H1 (cell line): ENCODE results near the gene ZNF423. TPM values are rescaled to one million over a fixed set of nuclear protein-coding genes. Genes with fewer than 3 reads are reported as not detected.

ENCODE experiments used
- CTCF ChIA-PET: fragments of 300-600 bp; sonication (Branson Sonifier 250); formaldehyde crosslinking; loops from one replicate; lab custom pipeline; 2021; ENCODE audit not compliant: partially characterized antibody; lab: Charles Lee
- POLR2A ChIA-PET: fragments of 300-600 bp; sonication (Branson Sonifier 250); formaldehyde crosslinking; loops from one replicate; lab custom pipeline; 2021; ENCODE audit warnings: inconsistent platforms; ENCODE audit not compliant: partially characterized antibody; lab: Charles Lee
- DNase-seq, 2 experiments: peaks; one replicate each; pipeline versions ENCODE4 v3.0.0 to v3.0.0-alpha.2; 2010 to 2022; ENCODE audit warnings: low spot score in 2 of 2, low read depth in 1 of 2, mixed read lengths in 1 of 2
- FAIRE-seq: peaks from 2 replicates; lab custom pipeline; 2011; peaks lifted over from hg19 to GRCh38; lab: Jason Lieb, UNC
- H2AFZ ChIP-seq: 2 replicates; pipeline ENCODE4 v1.8.1; 2012; ENCODE audit warnings: low read length, inconsistent platforms
- H2AK5ac ChIP-seq: 2 replicates; pipeline ENCODE4 v1.6.1; 2013; ENCODE audit warnings: low read depth, low read length
- H2BK120ac ChIP-seq: replicated peaks from 2 replicates; pipeline ENCODE3; 2013; ENCODE audit warnings: low read depth, low read length, inconsistent platforms
- H2BK12ac ChIP-seq: 2 replicates; pipeline ENCODE4 v1.6.1; 2013; ENCODE audit warnings: low read depth, low read length
- H2BK15ac ChIP-seq: 2 replicates; pipeline ENCODE4 v1.6.1; 2013; ENCODE audit warnings: low read length
- H2BK20ac ChIP-seq: 2 replicates; pipeline ENCODE4 v1.6.1; 2013; ENCODE audit warnings: low read length
- H2BK5ac ChIP-seq: 2 replicates; pipeline ENCODE4 v1.6.1; 2013; ENCODE audit warnings: low read depth, low read length
- H3K14ac ChIP-seq: 2 replicates; pipeline ENCODE4 v1.6.1; 2013; ENCODE audit warnings: inconsistent platforms; ENCODE audit not compliant: insufficient read length
- H3K18ac ChIP-seq: 2 replicates; pipeline ENCODE4 v1.6.1; 2013; ENCODE audit warnings: low read length; ENCODE audit errors: extremely low read depth
- H3K23ac ChIP-seq: 2 replicates; pipeline ENCODE4 v1.6.1; 2013; ENCODE audit warnings: inconsistent platforms; ENCODE audit not compliant: insufficient read length
- H3K23me2 ChIP-seq: 2 replicates; pipeline ENCODE4 v1.6.1; 2013; ENCODE audit warnings: low read depth, low read length
- H3K27ac ChIP-seq: 2 replicates; pipeline ENCODE4 v1.6.1; 2011; ENCODE audit warnings: low read depth, low read length, inconsistent platforms
- H3K27me3 ChIP-seq, 4 experiments: replicated peaks in 1 of 4; 1 replicate in 1 of 4; 2 replicates in 3 of 4; pipeline versions ENCODE4 v1.6.1 to v1.8.1; 2011 to 2013; ENCODE audit warnings: low read length in 3 of 4, mild to moderate bottlenecking in 3 of 4, inconsistent platforms in 2 of 4, mixed read lengths in 2 of 4, moderate library complexity in 1 of 4; ENCODE audit not compliant: control insufficient read depth in 3 of 4, insufficient read depth in 3 of 4; ENCODE audit errors: extremely low read depth in 1 of 4
- H3K36me3 ChIP-seq, 4 experiments: 2 replicates each; pipeline versions ENCODE4 v1.6.1 to v1.8.1; 2011 to 2013; ENCODE audit warnings: mild to moderate bottlenecking in 4 of 4, low read length in 3 of 4, moderate library complexity in 2 of 4, control low read depth in 1 of 4, inconsistent platforms in 1 of 4; ENCODE audit not compliant: insufficient read depth in 4 of 4, control insufficient read depth in 2 of 4
- H3K4ac ChIP-seq: replicated peaks from 2 replicates; pipeline ENCODE3; 2013; ENCODE audit warnings: low read length, low read depth, mixed read lengths, inconsistent platforms; ENCODE audit not compliant: insufficient read length
- H3K4me1 ChIP-seq, 4 experiments: replicated peaks in 1 of 4; 1 replicate in 1 of 4; 2 replicates in 3 of 4; pipeline versions ENCODE4 v1.6.1 to v1.8.1; 2011 to 2013; ENCODE audit warnings: low read length in 3 of 4, inconsistent platforms in 2 of 4, mixed read lengths in 1 of 4; ENCODE audit not compliant: insufficient read depth in 4 of 4, control insufficient read depth in 3 of 4
- H3K4me2 ChIP-seq, 2 experiments: 2 replicates each; pipeline versions ENCODE4 v1.6.1 to v1.8.1; 2011 to 2013; ENCODE audit warnings: low read depth in 2 of 2, low read length in 2 of 2, control low read depth in 1 of 2, inconsistent platforms in 1 of 2, mild to moderate bottlenecking in 1 of 2; ENCODE audit not compliant: insufficient read depth in 1 of 2
- H3K4me3 ChIP-seq, 4 experiments: fragments of 200-600, 300-600 bp in 1 of 4; sonication (generic), shearing (Covaris generic), sonication (Bioruptor Twin) in 1 of 4; 2 replicates each; pipeline versions ENCODE4 v1.5.1 to v1.8.1; 2011 to 2016; ENCODE audit warnings: low read length in 4 of 4, low read depth in 3 of 4, control low read depth in 2 of 4, inconsistent platforms in 2 of 4, mild to moderate bottlenecking in 2 of 4, mixed read lengths in 1 of 4, moderate library complexity in 1 of 4; ENCODE audit not compliant: insufficient read depth in 2 of 4; ENCODE audit errors: extremely low read depth in 1 of 4
- H3K56ac ChIP-seq: replicated peaks from 2 replicates; pipeline ENCODE3; 2013; ENCODE audit warnings: low read depth, mild to moderate bottlenecking, mixed read lengths, low read length, inconsistent platforms; ENCODE audit not compliant: insufficient read length
- H3K79me1 ChIP-seq: 2 replicates; pipeline ENCODE4 v1.6.1; 2013; ENCODE audit warnings: low read depth, low read length, control low read depth
- H3K79me2 ChIP-seq, 2 experiments: 2 replicates each; pipeline versions ENCODE4 v1.6.1 to v1.8.1; 2012 to 2013; ENCODE audit warnings: low read length in 2 of 2, mild to moderate bottlenecking in 2 of 2, inconsistent platforms in 1 of 2; ENCODE audit not compliant: insufficient read depth in 2 of 2, control insufficient read depth in 1 of 2
- H3K9ac ChIP-seq, 4 experiments: replicated peaks in 1 of 4; 1 replicate in 1 of 4; 2 replicates in 3 of 4; pipeline versions ENCODE4 v1.6.1 to v1.8.1; 2011 to 2013; ENCODE audit warnings: low read depth in 3 of 4, low read length in 3 of 4, control low read depth in 2 of 4, mild to moderate bottlenecking in 2 of 4, moderate library complexity in 2 of 4, inconsistent platforms in 1 of 4; ENCODE audit errors: extremely low read depth in 1 of 4
- H3K9me3 ChIP-seq, 2 experiments: 2 replicates each; pipeline versions ENCODE4 v1.6.1 to v1.8.1; 2012 to 2013; ENCODE audit warnings: mild to moderate bottlenecking in 2 of 2, moderate library complexity in 2 of 2, control low read depth in 1 of 2, inconsistent platforms in 1 of 2, low read depth in 1 of 2, low read length in 1 of 2, mixed read lengths in 1 of 2; ENCODE audit not compliant: insufficient read depth in 2 of 2
- H4K20me1 ChIP-seq, 2 experiments: replicated peaks in 1 of 2; 2 replicates each; pipeline versions ENCODE3 to v1.8.1; 2011 to 2013; ENCODE audit warnings: inconsistent platforms in 2 of 2, low read length in 2 of 2, mild to moderate bottlenecking in 1 of 2; ENCODE audit not compliant: insufficient read depth in 2 of 2, control insufficient read depth in 1 of 2
- H4K5ac ChIP-seq: 2 replicates; pipeline ENCODE4 v1.6.1; 2013; ENCODE audit warnings: low read length, low read depth, mixed read lengths, inconsistent platforms; ENCODE audit not compliant: insufficient read length
- H4K8ac ChIP-seq: 2 replicates; pipeline ENCODE4 v1.8.0; 2013; ENCODE audit warnings: mild to moderate bottlenecking, moderate library complexity, low read length, inconsistent platforms; ENCODE audit not compliant: insufficient read depth; ENCODE audit errors: extremely low read depth
- H4K91ac ChIP-seq: replicated peaks from 2 replicates; pipeline ENCODE3; 2013; ENCODE audit warnings: low read length, mixed read lengths, inconsistent platforms; ENCODE audit not compliant: insufficient read length
- SUZ12 ChIP-seq: fragments of 200-600 bp; sonication (generic); IDR thresholded peaks from 2 replicates; pipeline ENCODE4 v1.6.1; 2012; ENCODE audit warnings: mild to moderate bottlenecking, inconsistent platforms, low read length, moderate library complexity, mixed read lengths
- WGBS, 2 experiments: shearing (Covaris generic) in 1 of 2; methylation state at CpG; one replicate each; pipeline versions ENCODE4 v1.1.6 to v1.1.7; 2013 to 2015; ENCODE audit warnings: low lambda C conversion rate in 2 of 2, mixed read lengths in 2 of 2, inconsistent platforms in 1 of 2, low coverage in 1 of 2, missing lambda C conversion rate in 1 of 2; ENCODE audit not compliant: insufficient replicate concordance in 2 of 2, insufficient coverage in 1 of 2, insufficient read length in 1 of 2; ENCODE audit errors: extremely low coverage in 1 of 2, missing lambda C conversion rate in 1 of 2; 5-methylcytosine and 5-hydroxymethylcytosine counted together
- polyA plus RNA-seq, 7 experiments: library from polyadenylated mRNA; depleted of rRNA in 3 of 7; stranded (reverse) in 5 of 7; unstranded in 2 of 7; fragments of >200 nt in 5 of 7; fragments of 200-250 nt in 2 of 7; gene quantifications; 1 replicate in 5 of 7; 2 replicates in 1 of 7; 4 replicates in 1 of 7; pipeline versions ENCODE4 v1.2.1 to v1.2.3, GENCODE V29; 2011 to 2013; ENCODE audit warnings: missing spikeins in 2 of 7, mixed read lengths in 2 of 7
- total RNA-seq: library from RNA; stranded (reverse); fragmentation: NEBNext Ultra II Directional; extraction: Animal tissue kit (Norgen Biotek cat#: 25700); gene quantifications from 2 replicates; pipeline ENCODE4 v1.2.1, GENCODE V29; 2021

Gene ZNF423
- total and polyA plus RNA-seq, 2 of the 8 experiments (the other 6 are each of a cell fraction or from before 2014, with no cell fraction given), result 38.2 to 52.3 TPM

GRCh38 chr16:49542946-49543630 lies 312.8 kb downstream of the ZNF423 start:
- H3K4ac ChIP-seq, result no peak overlapping the region
- no peak overlapping the region for H2AFZ ChIP-seq
- H3K36me3 ChIP-seq, result no peaks in the 10 kb centered on the region
- no peak overlapping the region for H3K4me3 ChIP-seq
- no peaks in the 10 kb centered on the region; a peak in 1 of 4 replicates for H3K79me2 ChIP-seq
- CTCF ChIA-PET, result interaction anchor here (0.6 to 8.3 kb wide), 13 partner anchors 10 to 1304 kb away, joined by 3 to 58 read pairs (median 3); no protein-coding TSS in a partner anchor
- TF ChIP-seq SUZ12, result no peak
- no peak overlapping the region for H2BK120ac ChIP-seq
- H3K23ac ChIP-seq, result no peak overlapping the region
- no peak overlapping the region for H3K14ac ChIP-seq
- H2AK5ac ChIP-seq, result no peak overlapping the region
- peaks cover under 1 to 19% (median 7%) of the 10 kb centered on the region in 4 experiments; a peak in 5 of 7 replicates for H3K4me1 ChIP-seq
- H2BK20ac ChIP-seq, result no peak overlapping the region
- H2BK12ac ChIP-seq, result no peak overlapping the region
- no peak overlapping the region for H3K56ac ChIP-seq
- H3K23me2 ChIP-seq, result no peaks in the 10 kb centered on the region
- POLR2A ChIA-PET, result interaction anchor here (0.6 kb wide), 1 partner anchor 52 kb away, joined by 3 read pairs; no protein-coding TSS in a partner anchor
- 88% methylated on average over 13 of the region's 13 CpGs; no CpG with 5 or more reads in 1 of the 2 experiments for WGBS, 2 experiments
- H3K4me2 ChIP-seq, result no peak overlapping the region
- H3K79me1 ChIP-seq, result 0 out of 2 replicates have a peak, but pooled peaks cover 4% of the 10 kb centered on the region
- no peaks in the 10 kb centered on the region for H3K27me3 ChIP-seq
- no peak overlapping the region for H3K27ac ChIP-seq
- no peak overlapping the region for H3K18ac ChIP-seq
- H3K9me3 ChIP-seq, result no peaks in the 10 kb centered on the region
- no peak overlapping the region for H4K8ac ChIP-seq
- H4K91ac ChIP-seq, result no peak overlapping the region
- DNase-seq, result no peak
- no peak overlapping the region for H4K5ac ChIP-seq
- no peak overlapping the region for H3K9ac ChIP-seq
- no peak for FAIRE-seq
- no peak overlapping the region for H2BK15ac ChIP-seq
- H4K20me1 ChIP-seq, result peaks cover 0 to 13% of the 10 kb centered on the region in 2 experiments
- H2BK5ac ChIP-seq, result no peak overlapping the region
